Activated CD4-positive, alpha-beta T cell treated with anti-CD3 and anti-CD28 coated beads, Interleukin-2, amount 50 U/mL, for 16 hours (primary cell): ENCODE results near the gene CDON.
A peak's percentile ranks its signal among the peaks of the same experiment; 100 is the strongest.

Experiments
- DNase-seq: peaks from one replicate; pipeline ENCODE4 v3.0.0-alpha.2; 2020

Gene CDON

DNA sequence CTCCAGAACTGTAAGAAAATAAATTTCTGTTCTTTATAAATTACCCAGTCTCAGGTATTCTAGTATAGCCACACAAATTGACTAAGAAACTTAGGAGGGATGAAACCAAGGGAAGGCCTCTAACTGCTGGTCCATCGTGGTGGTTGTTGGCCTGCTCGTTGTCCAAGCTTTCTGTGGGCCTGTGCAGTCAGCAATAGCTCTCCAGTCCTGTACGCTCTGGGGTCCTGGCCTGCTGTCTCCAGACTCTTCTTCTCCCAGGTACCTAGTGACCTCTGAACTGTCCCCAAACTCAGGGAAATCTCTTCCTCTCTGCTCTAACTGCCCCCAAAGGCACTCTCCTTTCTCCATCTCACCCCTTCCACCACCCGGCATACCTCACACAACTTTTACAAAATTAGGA lies 122.5 kb downstream of the CDON start:
- no peak for DNase-seq

DNA sequence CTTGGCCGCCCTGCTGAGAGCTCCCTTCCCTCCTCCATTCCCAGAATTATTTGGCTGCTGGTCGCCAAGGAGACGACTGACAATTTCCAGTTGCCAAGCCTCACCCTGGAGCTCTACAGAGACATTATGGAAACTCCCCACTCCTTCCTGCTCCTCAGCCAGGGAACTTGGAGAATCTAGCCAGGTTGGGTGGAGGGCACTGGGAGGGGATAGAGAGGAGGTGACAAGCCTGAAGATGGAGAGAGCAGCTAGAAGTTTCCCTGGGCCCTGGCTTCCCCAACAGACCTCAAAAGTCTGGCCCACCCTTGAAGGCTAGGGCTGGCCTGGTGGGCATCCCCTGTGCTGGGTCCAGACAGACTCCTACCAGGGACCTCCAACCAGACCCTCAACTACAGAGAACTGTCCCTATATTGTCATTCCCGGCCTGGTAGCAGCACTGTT lies 123.6 kb downstream of the CDON start:
- no peak for DNase-seq

DNA sequence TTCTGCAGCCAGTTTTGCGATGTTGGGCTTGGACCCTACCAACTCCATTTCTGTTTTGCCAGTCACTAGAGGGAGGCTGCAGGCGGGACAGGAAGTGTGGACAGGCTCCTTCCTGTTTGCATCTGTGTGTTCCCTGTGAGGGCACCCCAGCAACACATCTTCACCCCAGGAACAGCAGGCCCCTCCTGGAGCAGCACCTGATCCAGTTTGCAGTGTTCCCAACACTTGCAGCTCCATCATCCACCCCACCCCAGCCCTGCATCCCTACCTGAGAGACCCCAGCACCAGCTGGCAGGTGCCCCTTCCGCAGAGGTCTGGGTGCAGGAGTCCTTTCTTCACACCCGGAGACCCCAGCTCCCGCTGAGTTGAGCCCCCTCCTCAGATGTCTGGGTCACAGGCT lies 124.2 kb downstream of the CDON start:
- no peak for DNase-seq

DNA sequence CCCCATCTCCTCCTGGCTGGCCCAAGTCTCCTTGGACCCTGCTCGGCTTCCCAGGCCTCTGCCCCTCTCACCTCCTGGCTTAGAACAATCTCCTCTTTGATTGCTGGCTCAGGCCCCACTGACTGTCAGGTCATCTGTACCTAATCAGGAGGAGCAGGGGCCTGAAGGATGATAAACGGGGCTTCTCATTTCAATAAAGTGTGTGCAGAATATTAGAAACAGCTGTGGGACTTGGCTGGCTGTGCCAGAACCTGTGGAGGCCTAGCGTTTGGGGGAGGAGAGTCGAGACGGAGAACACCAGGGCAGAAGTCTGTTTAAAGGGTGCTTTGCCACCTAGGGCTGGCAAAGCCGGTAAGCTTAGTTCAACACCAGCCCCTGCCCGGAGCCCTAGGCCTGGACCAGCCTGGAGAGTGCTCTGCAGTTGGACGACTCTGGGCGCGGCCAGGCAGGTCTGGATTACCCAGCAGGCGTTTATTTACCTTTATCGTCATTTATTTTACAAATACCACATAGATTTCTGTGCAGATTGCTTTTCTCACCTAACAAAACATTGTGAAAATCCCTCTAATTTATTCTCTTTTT lies 127.0 kb downstream of the CDON start:
- no peak for DNase-seq

DNA sequence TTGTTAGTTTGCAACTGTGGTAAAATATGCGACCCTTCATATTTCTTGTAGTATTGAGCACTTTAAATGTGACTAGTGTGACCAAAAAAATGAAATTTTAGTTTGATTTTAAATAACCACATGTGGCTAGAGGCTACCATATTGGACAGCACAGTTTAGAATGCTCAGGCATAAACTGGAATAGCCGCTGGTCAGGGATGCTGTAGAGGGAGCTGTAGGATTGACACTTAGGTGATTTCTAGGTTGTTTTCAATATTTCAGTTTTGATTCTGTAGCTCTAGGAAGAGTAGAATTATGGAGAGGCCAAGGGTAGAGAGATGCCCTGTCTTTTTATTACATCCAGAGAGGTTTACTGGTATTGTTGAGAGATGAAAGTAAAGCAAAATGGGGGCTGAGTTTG lies 127.6 kb downstream of the CDON start:
- DNase-seq, result no peak

DNA sequence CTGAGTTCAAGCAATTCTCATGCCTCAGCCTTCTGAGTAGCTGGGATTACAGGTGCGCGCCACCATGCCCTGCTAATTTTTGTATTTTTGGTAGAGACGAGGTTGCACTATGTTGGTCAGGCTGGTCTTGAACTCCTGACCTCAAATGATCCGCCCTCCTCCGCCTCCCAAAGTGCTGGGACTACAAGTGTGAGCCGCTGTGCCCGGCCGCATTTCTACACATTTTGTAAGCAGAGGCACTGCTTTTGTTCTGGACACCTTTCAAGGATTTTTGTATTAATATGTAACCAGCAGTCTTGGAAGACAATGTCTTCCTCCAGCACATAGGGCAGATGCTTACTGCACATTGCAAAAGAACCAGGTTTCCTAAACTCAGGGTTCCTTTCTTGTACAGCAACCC lies 128.2 kb downstream of the CDON start:
- DNase-seq, result no peak

DNA sequence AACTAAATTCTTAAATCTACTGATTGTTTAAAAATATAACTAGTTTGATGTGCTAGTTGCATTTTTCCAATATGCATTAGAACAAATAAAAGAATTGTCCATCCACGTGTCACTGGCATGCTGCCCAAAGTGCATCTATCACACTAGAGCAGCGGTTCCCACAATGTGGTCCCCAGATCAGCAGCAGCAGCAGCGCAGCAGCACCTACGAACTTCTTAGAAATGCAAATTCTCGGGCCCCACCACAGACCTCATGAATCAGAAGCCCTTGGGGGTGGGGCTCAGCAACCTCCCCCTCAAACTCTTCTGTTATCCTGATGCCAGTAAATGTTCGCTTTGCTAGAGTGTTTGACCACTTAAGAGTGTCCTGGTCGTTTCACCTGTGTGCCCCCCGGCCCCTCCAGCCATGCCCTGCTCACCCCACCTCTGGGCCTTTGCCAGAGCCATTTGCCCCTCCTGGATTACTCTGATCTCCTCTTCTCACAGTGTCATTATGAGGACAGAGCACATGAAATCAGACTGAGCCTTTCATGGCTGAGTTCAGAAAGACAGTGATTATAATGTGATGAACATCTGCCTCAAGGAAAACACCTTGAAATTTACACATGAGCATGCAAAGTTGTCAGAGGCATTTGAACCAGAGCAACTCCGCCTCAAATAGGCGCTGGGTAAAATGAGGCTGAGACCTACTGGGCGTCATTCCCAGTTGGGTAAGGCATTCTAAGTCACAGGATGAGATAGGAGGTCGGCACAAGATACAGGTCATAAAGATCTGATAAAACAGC lies 129.4 kb downstream of the CDON start:
- DNase-seq, result no peak

DNA sequence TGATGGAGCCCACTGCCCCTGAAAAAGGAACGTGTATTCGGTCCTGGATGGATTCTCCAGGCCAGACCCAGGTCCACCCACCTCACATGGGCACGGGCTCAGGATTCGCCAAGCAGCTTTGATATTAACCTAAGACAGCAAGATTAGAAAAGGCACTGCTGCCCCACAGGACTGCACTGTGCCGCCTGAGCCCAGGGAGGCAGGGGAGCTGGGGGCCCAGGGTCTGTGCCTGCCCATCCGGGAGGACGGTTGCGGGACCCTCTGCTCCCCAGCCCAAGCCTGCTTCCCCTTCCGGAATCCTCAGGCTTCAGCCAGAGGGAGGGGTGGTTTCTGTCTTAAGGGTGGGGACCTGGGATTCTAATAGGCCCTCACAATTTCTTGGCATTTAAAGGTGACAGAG lies 130.4 kb downstream of the CDON start:
- DNase-seq, result no peak

DNA sequence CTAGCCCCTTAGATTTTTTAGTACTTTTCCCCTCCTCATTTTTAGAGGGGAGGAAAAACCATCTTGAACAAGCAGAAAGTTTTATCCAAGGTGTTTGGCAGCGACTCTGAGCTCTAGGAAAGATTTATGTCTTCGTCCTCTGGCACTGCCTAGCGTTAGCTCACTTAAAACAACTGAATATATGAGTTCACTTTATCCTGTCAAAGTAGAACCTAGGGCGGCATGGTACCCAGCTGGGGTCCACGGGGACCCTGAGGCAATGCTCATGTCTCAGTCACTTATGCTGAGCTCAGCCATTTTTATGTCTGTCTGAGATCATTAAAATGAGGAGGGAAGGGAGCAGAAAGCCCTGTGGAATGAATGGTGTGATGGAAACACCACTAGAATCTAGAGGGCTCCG lies 131.0 kb downstream of the CDON start:
- no peak for DNase-seq

DNA sequence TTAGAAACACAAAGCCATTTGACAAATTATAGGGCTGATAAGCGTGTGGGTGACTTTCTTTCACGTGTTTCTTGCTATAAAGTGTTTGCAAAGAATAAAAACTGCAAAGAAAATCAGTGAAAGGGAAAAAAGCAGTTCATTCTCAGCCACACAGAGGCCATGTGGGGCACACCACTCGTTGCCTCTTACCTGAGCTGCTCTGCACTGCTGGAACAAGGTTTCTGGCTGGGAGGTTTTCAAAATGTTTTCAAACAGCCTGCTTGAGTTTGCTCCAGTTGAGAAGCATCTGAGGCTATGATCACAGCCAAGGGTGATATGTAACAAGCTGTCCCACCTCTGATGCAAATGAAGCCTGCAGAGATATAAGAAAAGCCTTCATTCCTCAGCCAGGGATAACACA lies 131.6 kb downstream of the CDON start:
- no peak for DNase-seq

DNA sequence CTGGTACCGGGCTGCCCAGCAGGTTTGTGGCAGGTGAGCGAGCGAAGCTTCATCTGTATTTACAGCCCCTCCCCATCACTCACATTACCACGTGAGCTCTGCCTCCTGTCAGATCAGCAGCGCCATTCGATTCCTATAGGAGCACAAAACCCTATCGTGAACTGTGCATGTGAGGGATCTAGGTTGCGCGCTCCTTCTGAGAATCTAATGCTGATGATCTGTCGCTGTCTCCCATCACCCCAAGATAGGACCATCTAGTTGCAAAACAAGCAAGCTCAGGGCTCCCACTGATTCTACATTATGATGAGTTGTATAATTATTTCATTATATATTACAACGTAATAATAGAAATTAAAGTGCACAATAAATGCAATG lies 132.6 kb downstream of the CDON start:
- no peak for DNase-seq

DNA sequence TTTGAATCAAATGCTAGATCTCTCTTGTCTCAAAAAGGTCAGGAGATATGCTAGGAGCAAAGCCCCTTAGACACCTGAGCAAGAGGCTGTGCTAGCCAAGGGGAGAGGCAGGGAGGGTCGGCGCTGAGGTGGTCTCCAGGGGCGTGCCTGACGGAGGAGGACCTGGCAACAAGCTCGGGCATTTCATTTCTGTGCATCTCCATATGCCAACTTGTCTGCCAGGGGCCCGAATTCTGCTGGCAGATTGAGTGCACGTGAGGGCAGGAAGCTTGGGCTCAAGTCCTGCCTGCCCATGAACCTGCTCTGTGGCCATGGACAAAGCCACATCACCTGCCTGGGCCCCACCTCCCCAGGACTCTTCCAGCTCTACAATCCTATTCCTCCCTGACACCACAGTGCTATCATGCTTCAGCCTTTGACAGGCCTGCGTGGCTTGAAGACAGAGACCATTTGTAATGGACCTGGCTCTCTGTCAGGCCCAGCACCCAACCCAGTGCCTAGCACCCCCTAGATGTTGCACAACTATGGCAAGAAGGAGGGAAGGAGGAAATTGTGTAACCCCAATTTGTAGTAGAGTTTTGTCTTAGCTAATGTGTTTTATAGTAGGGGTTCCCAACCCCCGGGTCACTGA lies 133.1 kb downstream of the CDON start:
- DNase-seq, result no peak

DNA sequence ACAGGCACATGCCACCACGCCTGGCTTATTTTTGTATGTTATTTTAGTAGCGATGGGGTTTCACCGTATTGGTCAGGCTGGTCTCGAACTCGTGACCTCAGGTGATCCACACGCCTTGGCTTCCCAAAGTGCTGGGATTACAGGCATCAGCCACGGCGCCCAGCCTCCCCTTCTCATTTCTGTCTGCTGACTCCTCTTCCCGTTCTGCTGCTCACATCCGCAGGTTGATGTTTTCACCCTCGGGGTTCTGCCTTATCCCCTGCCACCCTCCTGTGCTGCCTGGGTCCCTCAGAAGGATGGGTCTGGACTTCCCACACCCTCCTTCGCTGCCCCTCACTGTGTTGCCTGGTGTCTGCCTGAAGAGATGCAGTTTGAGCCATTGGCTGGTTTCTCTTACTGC lies 136.0 kb downstream of the CDON start:
- no peak for DNase-seq

DNA sequence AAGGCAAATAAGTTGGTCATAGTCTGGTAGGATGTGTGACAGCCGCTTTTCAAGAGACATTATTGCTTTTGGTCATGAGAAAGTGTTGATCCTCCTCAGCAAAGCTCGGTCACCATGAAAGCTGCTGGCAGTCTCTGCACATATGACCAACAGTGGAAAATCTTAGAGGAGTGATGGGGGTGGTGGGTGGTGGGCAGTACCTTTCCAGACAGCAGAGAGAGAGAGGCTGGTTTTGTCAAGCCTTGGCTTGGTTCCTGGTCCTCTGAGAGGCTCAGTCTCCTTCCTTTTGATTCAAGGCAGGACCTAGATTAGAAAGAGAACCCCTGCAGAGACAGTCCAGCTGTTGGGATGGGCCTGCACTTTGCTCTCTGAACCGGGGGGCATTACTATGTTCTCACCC lies 136.9 kb downstream of the CDON start:
- no peak for DNase-seq

DNA sequence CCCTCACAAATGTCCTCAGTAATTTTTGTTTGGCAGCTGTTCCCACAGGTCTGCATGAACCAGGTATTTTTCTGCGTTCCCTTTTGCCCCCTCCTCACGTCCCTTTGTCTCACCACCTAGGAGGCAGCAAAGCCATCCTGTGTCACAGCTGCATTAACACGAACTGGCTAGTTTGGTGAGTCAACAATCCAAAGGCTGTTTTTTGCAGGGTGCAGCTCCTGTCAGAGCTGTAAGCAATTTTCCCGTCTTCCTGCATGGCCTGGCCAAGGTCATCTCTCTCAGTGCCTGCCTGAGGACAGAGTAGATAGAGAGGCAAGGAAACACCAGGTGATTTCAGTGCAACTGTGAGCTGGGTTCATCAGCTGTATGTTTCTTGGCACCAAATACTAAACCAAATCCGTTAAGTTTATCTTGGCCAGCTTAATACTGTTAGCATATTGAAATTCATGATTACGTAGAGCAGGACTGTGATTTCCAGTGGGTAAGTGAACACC lies 137.4 kb downstream of the CDON start:
- DNase-seq, result no peak

DNA sequence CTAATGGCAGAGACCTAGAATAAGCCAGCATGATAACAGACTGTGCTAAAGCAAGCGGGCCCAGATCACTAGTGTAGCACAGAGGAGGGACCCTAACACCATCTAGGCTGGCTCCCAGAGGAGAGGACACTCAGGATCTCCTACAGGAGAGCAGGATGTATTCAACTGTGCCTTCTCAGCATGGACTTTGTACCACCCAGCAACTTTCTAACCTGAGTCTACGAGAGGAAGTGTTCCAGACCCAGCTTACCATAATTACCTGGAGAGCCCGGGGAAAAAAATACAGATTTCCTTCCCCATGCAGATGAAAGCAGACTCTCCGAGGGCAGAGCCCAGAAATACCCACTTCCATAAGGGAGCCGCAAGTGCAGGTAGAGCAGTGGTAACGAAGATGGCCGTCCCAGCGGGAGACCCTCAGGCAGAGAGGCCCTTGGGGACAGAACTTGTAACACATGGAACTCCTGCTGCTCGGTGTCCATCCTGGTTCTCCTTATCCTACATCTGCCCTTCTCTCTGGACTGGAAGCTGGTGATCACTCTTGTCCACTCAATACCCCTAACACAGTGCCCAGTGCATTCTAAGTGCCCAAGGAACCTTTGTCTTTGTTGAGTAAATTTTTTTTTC lies 138.2 kb downstream of the CDON start:
- DNase-seq, result no peak

DNA sequence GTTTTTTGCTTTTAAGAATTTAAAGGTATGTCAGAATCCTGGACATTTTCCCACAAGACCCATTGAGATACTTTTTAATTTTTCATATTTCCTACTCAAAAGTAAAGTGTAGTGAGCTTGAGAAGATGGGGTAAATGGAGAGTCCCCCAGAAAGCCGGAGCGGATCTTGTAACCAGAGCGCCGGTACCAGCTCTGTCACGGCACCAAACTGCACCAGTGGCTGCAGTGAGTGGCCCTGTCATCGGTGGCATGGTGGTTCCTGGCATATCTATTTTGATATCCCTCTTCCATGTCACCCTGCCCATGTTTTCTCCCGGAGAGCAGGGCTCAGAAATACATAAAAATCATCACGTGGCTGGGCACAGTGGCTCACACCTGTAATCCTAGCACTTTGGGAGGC lies 139.0 kb downstream of the CDON start:
- no peak for DNase-seq

DNA sequence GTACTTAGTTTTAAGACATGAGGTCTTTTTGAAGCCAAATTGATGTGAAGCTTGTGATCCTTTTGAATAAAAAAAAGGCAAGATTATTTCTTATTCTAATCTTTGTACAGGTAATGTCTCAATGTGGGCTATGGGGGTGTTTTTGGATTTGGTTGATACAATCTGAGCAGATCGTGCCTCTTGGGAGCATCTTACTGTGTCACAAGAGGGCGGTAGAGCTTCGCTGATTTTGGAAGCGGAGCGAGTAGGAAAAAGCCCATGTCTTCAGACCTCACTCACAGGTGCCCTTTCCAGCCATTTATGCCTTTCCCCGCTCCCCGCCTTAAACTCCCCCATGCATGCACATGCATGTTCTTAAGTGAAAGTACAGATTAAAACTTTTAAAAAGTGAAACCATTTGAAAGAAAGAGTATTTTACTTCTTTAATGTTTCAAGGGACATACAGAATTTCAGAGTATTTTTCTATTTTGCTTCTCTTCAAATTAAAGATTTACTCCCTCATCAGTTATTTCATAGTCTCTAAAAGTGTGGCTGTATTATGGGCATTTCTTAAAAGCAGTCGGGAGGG lies 139.6 kb downstream of the CDON start:
- peak; percentile 67 for DNase-seq

DNA sequence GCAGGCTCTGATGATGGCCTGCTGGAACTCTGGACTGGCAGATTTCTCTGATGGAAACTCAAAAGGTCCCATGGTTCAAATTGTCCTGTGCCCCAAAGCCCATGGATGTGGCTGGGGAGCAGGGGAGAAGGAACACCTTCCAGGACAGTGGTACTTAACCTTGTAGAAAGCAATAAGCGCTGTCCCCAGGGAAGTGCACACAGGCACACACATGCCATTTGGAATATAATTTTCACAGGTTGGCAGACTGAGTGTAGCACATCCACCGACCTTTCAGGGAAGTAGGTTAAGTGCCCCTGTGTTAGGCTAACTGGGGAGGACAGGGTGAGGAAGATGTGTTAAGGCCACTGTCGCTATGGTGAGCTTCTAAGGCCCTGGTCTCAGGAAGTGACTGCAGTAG lies 140.5 kb downstream of the CDON start:
- no peak for DNase-seq

DNA sequence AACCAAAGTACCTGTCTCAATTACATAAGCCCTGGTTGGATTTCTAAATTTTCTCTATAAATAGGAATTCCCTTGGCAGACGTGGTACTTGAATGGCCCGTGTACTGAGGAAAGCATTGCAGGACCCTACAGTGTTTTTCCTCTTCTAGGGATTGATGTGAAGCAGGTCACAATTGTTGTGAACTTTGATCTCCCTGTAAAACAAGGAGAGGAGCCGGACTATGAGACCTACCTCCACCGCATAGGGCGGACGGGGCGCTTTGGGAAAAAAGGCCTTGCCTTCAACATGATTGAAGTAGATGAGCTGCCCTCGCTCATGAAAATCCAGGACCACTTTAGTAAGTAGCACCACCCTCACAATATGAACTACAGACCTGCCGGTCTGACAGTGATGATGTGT lies 141.6 kb downstream of the CDON start:
- DNase-seq, result no peak

DNA sequence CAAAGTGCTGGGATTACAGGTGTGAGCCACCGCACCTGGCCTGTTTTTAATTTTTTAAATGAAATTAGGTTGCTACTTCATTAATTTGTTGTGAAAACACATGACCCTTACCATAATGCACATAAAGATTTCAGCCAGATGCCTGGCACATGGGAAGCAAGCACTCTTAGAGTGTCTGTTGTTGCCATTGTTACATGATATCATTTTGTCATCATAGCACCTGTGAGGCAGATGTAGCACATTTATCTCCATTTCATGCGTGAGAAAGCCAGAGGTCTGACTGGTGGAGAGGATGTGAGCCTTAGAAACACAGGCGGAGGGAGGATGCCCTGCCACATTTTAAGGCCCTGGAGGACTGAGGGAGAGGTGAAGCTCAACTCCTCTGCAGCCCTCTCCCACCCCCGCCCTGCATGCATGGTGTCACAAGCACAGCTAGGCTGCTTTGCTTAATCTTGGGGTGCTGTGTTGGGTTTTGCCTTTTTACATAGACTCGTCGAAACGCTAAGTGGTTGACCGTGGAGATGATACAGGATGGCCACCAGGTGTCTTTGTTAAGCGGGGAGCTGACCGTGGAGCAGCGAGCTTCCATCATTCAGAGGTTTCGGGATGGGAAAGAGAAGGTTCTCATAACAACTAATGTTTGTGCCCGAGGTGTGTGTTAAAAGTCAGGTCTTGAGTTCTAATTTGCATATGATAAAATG lies 144.4 kb downstream of the CDON start:
- no peak for DNase-seq

DNA sequence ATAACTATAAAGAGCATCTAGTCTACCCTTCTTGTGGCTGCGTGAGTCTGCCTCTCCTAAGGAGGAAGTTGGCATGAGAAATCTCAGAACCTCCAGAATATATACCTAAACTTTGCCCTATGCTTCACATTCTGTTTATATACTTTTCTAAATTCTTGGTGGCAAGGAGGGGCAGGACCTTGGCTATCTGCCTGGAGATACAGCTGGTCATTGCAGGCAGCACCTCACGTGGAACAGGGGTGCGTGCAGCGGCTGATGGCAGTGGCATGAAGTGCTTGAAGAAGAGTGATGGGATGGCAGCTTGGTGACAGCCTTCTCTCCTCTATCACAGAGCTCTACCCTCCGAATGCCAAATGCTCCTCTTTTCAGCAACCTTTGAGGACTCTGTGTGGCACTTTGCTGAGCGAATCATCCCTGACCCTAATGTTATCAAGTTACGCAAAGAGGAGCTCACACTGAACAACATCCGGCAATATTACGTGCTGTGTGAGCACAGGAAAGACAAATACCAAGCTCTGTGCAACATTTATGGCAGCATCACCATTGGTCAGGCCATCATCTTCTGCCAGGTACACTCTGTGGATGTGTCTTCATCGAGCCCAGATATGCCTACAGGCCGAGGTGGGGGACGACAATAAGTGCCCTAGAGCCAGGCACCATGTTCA lies 145.9 kb downstream of the CDON start:
- no peak for DNase-seq
